Stimulated activated CD4-positive, alpha-beta T cell treated with anti-CD3 and anti-CD28 coated beads, TNF-alpha, amount 100 ng/mL, for 48 hours (primary cell): ENCODE data around the gene PCNA.
A peak's percentile ranks its signal among the peaks of the same experiment; 100 is the strongest.
"Not testable (repeated sequence)": the region's sequence is repeated elsewhere in the genome, so short reads cannot be mapped to it uniquely, and the experiment has no call there.

Source experiments
- DNase-seq, 3 donors: peaks; one replicate each; pipeline ENCODE4 v3.0.0-alpha.2; 2020; ENCODE audit warnings: low read depth in 3 of 3

The PCNA gene

DNA sequence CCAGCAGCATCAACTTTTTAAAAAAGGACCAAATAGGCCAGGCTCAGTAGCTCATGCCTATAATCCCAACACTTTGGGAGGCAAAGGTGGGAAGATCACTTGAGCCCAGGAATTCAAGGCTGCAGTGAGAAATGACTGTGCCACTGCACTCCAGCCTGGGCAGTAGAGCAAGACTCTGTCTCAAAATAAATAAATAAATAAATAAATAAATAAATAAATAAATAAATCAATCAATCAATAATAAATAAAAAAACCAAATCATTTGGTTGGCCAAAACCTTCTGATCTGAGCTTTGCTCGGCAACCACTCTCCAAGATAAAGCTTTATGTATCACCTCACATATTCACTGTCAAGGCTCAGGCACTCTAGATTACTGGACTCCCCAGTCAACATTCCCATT lies 20.7 kb downstream of the PCNA start:
- not testable (repeated sequence) for DNase-seq

DNA sequence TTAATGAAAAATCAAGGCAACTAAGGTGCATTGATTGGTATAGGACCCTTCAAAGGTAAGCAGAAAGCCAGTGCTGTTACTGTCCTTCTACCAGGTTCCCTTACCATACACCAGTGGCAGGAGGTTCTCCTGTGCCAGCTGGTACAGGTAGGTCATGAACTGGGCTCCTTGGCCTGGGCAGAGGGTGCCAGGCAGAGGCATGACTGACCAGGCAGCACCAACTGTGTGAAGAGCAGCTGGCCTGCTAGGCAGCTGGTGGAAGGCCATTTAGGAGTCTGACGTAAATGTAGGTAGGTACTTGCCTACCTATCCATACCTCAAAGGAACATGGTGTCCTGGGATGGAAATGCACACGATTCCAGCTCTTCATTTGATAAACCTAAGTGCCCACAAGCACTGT lies 23.3 kb downstream of the PCNA start:
- no peak for DNase-seq

DNA sequence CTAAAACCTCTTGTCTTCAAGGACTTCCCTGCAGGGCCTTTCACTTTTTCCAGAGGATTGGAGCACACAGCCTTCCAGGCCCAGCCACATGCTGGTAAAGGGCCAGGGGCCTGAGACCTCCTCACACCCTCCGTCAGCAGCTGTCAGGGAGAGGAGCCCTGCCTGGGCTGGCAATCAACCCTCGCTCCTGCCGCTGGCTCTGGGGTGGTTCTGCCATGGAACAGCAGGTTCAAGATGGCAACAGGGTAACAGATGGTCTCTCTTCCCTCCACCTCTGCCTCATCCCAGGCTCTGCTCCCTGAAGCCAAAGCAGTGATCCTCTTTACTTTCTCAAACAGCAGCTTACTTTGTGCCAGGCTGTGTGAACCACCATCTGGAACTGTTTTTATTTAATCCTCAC lies 23.8 kb downstream of the PCNA start:
- no peak for DNase-seq

DNA sequence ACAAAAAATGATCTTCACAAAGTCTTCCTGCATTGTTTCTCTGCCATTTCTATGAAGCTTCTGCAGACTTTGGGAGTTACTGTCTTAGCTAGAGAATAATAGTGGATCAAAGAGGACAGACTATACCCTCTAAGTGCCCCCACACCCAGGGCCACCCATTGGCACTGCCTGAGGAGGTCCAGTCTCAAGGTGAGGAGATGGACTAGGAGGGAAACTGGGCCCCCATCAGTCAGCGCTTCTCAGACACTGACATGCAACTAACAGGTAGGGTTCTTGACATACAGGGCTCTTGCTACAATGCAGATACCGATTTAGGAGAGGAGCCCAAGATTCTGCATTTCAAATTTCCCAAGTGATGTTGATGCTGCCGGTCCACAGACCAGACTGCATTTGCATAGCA lies 24.3 kb downstream of the PCNA start:
- DNase-seq, result no peak

DNA sequence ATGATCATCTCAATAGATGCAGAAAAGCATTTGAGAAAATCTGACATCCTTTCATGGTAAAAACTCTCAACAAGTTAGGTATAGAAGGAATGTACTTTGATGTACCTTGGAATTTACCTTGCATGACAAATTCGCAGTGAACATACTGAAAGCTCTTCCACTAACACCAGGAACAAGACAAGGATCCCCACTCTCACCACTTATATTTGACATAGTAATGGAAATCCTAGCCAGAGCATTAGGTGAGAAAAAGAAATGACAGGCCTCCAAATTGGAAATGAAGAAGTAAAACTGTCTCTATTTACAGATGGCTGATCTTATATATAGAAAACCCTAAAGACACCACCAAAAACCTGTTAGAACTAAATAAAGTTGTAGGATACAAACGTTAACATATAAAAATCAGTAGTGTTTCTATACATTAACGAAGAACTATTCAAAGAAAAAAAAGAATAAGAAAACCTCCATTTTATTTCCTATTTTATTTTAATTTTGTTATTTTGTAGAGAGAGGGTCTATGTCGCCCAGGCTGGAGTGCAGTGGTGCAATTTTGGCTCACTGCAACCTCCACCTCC lies 26.9 kb downstream of the PCNA start:
- no peak for DNase-seq

DNA sequence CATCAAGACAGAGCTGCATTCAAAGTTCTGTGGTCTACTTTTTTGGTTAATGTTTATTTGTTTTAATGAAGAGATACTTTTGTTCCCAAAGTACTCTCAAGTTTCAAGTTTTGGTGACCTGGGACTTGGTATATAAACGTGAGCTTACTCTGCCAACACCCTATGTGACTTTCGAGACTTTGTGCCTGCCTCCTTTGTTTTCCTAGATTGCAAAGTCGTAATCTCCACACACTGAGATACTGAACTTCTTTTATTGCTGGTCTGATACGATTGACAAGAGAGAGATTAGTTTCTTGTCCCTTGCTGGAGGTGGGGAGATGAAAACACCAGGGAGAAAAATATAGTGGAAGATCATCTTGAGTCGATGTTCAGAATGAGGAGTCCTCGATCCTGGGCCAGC lies 27.9 kb downstream of the PCNA start:
- no peak for DNase-seq

DNA sequence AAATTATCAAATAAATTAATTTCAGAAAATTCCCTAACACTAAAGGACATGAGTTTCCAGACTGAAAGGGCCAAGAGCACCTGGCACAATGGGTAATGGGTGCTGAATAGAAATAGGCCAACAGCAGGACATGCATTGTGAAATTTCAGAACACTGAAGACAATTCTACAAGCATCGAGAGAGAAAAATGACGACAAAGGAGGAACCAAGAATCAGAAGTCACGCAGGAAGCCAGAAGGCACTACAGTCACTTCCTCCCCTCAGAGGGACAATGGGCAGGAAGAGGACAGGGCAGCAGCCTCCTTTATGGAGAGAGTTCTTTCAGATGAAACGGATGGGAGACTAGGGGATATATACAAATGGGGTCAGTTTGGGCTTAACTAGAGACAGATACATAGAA lies 29.6 kb downstream of the PCNA start:
- no peak for DNase-seq

DNA sequence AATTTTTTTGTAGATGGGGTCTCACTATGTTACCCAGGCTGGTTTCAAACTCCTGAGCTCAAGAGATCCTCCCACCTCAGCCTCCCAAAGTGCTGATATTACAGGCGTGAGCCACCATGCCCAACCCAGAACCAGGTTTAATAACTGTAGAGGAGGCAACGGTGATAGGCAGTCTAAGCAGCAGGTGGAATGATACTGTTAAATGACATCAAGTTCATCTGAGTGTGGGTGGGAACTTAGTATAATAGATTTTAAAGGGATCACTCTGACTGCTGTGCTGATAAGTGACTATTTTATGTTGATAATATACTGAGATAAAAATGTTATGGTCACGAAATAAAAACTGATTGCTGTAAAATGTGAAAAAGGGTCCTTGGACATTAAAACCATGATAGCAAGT lies 31.1 kb downstream of the PCNA start:
- DNase-seq, result no peak

DNA sequence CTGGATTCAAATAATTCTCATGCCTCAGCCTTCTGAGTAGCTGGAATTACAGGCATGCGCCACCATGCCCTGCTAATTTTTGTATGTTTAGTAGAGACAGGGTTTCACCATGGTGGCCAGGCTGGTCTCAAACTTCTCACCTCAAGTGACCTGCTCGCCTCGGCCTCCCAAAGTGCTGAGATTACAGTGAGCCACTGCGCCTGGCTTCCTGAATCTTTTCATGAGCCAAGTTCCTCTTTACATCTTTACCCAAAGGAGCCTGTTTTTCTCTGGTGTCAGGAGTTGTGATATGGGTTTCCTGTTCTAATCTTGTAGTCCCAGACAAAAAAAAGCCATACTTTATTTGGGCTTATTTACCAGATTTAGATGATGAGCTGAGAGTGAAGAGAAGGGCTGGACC lies 34.4 kb downstream of the PCNA start:
- no peak for DNase-seq

DNA sequence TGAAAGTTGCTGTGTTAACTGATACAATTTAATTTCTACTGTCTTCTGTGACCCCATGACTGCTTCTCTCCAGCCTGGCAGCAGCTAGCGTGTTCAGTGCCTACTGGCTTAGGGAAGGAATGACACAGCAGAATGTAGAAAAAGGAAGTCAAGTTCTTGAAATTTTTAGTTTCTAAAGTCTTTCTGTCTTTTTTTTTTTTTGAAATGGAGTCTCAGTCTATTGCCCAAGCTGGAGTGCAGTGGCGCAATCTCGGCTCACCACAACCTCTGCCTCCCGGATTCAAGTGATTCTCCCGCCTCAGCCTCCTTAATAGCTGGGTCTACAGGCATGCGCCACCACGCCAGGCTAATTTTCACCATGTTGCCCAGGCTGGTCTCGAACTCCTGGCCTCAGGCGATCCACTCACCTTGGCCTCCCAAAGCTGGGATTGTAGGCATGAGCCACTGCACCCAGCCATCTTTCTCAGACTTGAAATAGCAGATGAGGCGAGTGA lies 39.3 kb downstream of the PCNA start:
- DNase-seq, result no peak

DNA sequence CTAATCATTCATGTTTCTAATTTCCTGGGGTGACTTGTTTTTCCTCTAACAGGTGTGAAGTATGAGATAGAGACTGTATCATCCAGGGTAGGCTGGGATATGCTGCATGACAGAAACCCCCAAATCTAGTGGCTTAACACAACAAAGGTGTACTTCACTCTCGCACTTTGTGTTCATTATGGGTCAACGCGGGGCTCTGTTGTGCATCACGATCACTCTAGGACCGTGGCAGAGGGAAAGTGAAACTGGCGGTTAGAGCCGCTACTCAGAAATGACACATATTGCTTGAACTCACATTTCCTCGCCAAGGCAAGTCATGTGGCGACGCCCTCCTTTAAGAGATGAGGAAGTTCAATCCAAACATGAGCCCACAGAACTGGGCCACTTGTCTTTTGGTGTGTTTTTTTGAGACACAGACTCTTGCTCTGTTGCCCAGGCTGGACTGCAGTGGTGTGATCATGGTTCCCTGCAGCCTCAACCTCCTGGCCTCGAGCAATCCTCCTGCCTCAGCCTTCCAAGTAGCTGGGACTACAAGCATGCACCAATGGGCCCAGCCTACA lies 41.3 kb downstream of the PCNA start:
- DNase-seq, result peak; percentile 59 to 73 (median 65)

DNA sequence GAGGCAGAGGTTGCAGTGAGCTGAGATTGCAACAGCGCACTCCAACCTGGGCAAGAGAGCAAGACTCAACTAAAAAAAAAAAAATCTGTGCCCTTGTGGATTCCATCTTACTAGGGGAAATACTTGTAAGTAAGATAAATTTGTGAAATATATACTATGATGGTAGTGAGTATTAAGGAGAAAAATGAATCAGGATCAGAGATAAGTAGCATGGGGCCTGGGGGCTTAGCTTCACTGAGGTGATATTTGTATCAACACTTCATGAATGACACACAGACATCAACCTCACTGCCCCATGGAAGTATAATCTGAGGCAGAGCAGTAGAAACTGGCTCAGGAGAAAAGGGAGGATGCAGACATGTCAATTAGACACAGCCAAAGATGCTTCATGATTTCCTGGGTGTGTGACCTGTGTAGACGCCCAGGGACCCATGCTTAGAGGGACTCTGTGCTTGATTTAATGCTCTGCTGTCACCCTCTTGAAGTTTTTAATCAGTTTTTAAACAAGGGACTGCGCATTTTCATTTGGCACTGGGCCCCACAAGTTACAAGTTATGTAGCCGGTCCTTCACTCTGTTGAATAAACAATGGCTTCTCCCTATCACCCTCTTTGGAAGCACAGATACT lies 41.9 kb downstream of the PCNA start:
- DNase-seq, result no peak

DNA sequence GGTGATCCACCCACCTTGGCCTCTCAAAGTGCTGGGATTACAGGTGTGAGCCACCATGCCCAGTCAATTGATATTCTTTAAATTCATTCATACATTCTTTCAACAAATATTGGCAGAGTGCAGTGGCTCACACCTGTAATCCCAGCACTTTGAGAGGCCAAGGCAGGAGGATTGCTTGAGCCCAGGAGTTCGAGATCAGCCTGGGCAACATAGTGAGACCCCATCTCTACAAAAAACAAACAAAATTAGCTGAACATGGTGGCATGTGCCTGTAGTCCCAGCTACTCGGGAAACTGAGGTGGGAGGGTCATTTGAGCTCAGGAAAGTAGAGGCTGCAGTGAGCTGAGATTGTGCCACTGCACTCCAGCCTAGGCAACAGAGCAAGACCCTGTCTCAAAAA lies 42.8 kb downstream of the PCNA start:
- DNase-seq, result not testable (repeated sequence)

DNA sequence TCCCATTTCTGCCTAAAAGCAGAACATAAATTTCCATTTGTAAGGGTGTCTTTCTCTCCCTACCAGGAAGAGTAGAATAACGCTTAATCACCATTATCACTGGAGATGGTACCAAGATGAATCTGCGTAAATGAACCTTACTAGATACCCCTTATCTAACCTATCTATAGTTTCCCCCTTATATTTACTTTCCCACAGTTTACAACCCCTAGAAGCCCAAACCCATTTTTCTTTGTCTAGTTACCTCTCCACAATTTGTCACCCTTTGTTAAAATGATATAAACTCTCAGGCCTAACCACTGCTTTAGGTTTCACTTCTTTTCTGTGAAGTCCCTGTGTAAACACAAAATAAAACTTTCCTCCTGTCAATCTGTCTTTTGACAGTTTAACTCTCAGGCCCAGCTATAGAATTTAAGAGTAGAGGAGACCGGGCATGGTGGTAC lies 45.5 kb downstream of the PCNA start:
- no peak for DNase-seq

DNA sequence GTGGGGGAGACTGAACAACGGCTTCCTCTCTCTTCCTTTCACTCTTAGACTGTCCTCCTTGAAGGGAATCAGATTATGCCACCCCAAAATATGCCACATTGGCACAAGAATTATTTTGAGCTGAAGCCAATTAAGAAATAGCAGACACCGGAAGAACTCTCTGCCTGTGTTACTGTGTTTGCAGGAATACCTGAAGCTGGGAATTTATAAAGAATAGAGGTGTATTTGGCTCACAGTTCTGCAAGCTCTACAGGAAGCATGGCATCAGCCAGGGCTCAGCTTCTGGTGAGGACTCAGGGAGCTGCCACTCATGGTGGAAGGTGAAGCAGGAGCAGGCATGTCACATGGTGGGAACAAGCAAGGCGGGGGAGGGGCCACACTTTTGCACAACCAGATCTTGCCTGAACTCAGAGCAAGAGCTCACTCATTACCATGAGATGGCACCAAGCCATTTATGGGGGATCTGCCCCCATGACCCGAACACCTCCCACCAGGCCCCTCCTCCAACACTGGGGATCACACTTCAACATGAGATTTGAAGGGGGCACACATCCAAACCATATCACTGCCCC lies 46.0 kb downstream of the PCNA start:
- DNase-seq, result no peak

DNA sequence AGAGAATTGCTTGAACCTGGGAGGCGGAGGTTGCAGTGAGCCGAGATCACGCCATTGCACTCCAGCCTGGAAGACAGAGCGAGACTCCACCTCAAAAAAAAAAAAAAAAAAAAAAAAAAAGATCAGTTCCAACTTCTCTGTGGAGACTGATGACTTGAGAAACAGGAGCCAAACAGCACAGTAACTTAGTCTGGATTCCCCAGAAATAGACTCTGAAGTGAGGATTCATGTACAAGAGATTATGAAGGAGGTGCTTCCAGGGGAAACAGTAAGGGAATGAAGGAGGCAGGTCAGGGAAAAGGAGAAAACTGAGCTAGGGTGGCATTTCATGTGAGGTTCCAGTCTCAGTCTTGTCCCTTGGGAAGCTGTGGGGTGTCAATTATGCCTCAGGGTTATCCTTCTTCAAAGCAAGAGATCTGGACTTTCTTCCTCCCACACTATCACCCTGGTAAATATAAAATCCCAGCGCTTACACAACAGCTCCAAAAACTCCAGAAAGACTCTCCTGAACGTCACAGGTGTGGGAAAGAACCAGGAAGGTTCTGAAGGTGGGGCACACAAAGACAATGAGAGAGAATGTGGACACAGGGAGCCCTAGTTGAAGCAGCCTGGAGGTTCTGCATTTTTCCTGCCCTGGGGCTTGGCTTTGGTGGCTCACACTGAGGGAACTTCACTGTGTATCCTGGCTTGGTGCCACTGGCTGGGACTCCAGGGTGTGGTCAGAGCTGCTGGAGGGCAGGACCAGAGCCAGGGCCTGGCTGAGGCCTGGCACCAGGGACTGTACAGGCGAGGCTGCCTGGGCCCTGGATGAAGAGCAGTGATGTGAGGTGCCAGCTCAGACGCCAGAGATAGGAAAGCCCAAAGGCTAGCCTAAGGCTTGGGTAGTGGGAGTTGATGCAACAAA lies 46.8 kb downstream of the PCNA start:
- DNase-seq, result no peak

DNA sequence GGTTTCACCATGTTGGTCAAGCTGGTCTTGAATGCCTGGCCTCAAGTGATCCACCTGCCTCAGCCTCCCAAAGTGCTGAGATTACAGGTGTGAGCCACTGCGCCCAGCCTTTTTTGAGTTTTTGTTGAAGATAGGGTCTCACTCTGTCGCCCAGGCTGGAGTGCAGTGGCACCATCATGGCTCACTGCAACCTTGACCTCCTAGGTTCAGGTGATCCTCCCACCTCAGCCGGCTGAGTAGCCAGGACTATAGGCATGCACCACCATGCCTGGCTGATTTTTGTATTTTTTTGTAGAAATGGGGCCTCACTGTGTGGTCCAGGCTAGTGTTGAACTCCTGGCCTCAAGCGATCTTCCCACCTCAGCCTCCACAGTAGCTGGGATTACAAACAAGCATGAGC lies 47.8 kb downstream of the PCNA start:
- DNase-seq, result not testable (repeated sequence)

DNA sequence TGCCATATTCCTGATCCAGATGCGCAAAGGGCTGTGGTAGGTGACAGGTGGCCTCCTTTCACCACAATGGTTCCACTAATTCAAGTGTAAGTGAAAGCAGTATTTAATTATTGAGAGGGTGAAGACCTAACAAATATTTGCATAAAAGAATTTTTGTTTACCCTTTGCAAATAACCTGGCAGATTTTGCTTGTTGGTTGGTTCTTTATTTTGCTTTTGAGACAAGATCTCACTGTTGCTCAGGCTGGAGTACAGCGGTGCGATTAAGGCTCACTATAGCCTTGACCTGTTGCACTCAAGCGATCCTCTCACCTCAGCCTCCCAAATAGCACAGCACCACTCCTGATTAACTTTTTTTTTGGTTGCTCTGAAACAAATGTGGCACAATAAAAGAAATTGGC lies 49.2 kb downstream of the PCNA start:
- DNase-seq, result no peak

DNA sequence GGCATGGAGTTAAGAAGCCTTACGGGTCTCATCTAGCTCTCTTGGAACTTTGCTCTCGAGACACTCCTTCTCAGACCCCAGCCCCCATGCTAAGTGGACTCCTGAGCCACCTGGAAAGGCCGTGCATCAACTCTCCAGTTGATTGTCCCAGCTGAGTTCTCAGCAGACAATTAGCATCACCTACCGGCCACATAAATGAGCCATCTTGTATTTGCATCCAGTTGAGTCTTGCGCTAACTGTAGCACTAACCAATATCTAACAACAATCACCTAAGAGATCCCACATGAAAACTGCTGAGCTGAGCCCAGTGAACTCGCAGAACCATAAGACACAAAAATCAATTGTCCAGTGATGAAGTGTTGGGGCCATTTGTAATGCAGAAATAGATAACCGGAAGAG lies 49.7 kb downstream of the PCNA start:
- DNase-seq, result no peak

DNA sequence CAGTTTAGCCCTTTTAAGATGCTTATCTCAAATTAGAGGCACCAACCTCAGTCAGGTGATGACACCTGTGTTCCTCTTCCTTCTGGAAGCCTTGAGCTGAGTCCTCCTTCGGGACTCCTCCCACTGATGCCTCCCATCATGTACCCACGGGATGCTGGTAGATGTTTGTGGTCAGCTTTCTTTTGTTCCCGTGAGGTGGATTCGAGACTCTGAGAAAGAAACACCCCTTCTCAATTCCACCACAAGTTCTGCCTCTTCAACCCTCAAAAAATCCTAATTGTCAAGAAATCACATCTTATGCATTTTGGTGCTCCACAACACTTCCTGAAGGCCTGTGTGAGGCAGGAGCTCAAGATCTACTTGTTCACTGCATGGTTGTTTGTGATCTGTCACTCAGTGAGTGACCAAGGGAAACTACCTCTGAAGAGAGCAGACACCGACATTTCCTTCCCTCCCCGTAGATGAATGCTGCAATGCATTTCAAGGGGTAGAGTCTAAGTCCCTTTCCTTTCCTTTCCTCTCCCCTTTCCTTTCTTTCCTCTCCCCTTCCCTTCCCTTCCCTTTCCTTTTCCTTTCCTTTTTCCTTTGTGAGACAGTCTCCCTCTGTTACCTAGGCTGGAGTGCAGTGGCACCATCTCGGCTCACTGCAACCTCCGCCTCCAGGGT lies 50.5 kb downstream of the PCNA start:
- no peak for DNase-seq

DNA sequence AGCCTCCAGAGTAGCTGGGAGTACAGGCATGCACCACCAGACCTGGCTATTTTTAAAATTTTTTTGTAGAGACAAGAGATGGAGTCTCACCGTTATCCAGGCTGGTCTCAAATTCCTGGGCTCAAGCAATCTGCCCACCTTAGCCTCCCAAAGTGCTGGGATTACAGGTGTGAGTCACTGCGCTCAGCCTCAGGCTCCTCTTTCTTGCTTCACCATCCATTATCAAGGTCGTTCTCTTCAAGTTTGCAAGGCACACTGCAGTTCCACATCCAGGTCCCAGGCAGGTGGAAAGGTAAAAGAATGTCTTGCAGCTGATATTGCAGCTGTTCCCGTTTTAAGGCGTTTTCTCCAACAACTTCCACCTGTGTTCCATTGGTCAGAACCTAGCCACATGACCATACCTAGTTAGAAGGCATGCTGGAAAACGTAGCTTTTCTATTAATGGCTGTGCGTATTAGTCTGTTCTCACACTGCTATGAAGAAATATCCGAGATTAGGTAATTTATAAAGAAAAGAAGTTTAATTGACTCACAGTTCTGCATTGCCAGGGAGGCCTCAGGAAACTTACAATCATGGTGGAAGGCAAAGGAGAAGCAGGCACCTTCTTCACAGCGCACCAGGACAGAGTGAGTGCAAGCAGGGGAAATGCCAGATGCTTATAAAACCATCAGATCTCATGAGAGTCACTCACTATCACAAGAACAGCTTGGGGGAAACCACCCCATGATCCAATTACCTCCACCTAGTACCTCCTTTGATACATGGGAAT lies 51.7 kb downstream of the PCNA start:
- DNase-seq, result no peak
